HCT116 (cell line): Measurements from ENCODE around the gene NPIPB2. TPM values are rescaled to one million over a fixed set of nuclear protein-coding genes. Genes with fewer than 3 reads are reported as not detected.

Experiments used
- ATAC-seq: fragments of 200-7000 bp; cut with Tn5 transposase; 2 replicates; pipeline ENCODE4 v1.9.1; 2020; ENCODE audit warnings: mild to moderate bottlenecking, moderate library complexity
- BruUV-seq: library from RNA; stranded (reverse); fragments of 400-500 nt; replicated peaks from 2 replicates; lab custom pipeline; 2021; lab: Mats Ljungman, UMichigan
- CTCF ChIA-PET: fragments of 300-600 bp; sonication (Branson Sonifier 250); formaldehyde crosslinking; loops from one replicate; lab custom pipeline; 2021; ENCODE audit warnings: antibody characterized with exemption; lab: Charles Lee
- POLR2A ChIA-PET: fragments of 300-600, 350-600 bp; sonication (Branson Sonifier 250); formaldehyde crosslinking; loops from one replicate; lab custom pipeline; 2021; ENCODE audit warnings: antibody characterized with exemption; lab: Charles Lee
- RAD21 ChIA-PET, 2 experiments: fragments of 300-600 bp; sonication (Branson Sonifier 250); formaldehyde crosslinking; loops; one replicate each; lab custom pipeline; 2023; ENCODE audit warnings: low total read pairs in 2 of 2; ENCODE audit not compliant: uncharacterized antibody in 2 of 2, unreplicated experiment in 2 of 2, low non-redundant PET in 1 of 2; lab: Charles Lee
- DNase-seq: peaks from one replicate; pipeline ENCODE4 v3.0.0-alpha.2; 2010; ENCODE audit warnings: low read depth, low spot score
- H2AFZ ChIP-seq: fragments of 200-600 bp; shearing (Covaris generic), sonication (generic); 2 replicates; pipeline ENCODE4 v1.6.1; 2017; ENCODE audit warnings: low read depth, mixed run types, mixed read lengths, antibody characterized with exemption, low read length; ENCODE audit not compliant: poor library complexity, severe bottlenecking
- H3K27ac ChIP-seq: 2 replicates; pipeline ENCODE4 v1.5.1; 2012; ENCODE audit warnings: low read depth, low read length
- H3K27me3 ChIP-seq: fragments of 200-600 bp; sonication (generic); 2 replicates; pipeline ENCODE4 v1.6.1; 2016; ENCODE audit warnings: mixed run types, low read length, mixed read lengths; ENCODE audit not compliant: insufficient read depth
- H3K36me3 ChIP-seq, 2 experiments: fragments of 200-500 bp in 1 of 2; fragments of 200-600 bp in 1 of 2; sonication (Bioruptor generic) in 1 of 2; sonication (generic) in 1 of 2; 2 replicates each; pipeline versions ENCODE4 v1.5.1 to v1.6.1; 2014 to 2016; ENCODE audit warnings: low read length in 2 of 2, inconsistent platforms in 1 of 2, mixed read lengths in 1 of 2, mixed run types in 1 of 2; ENCODE audit not compliant: insufficient read depth in 2 of 2, control insufficient read depth in 1 of 2
- H3K4me1 ChIP-seq, 2 experiments: fragments of 200-600 bp in 1 of 2; sonication (generic) in 1 of 2; 2 replicates each; pipeline versions ENCODE4 v1.5.1 to v1.6.1; 2012 to 2017; ENCODE audit warnings: low read length in 2 of 2, inconsistent platforms in 1 of 2, mild to moderate bottlenecking in 1 of 2, mixed read lengths in 1 of 2, mixed run types in 1 of 2, moderate library complexity in 1 of 2; ENCODE audit not compliant: insufficient read depth in 2 of 2, control insufficient read depth in 1 of 2
- H3K4me2 ChIP-seq: fragments of 200-600 bp; sonication (generic); 2 replicates; pipeline ENCODE4 v1.6.1; 2017; ENCODE audit warnings: mixed run types, low read length, mixed read lengths
- H3K4me3 ChIP-seq, 2 experiments: fragments of 200-600 bp in 1 of 2; sonication (generic) in 1 of 2; replicated peaks in 1 of 2; 2 replicates each; pipeline ENCODE4 v1.5.1; 2011 to 2016; ENCODE audit warnings: low read length in 2 of 2, control low read depth in 1 of 2, low read depth in 1 of 2, mild to moderate bottlenecking in 1 of 2, mixed read lengths in 1 of 2, mixed run types in 1 of 2
- H3K79me2 ChIP-seq: fragments of 200-600 bp; sonication (generic); 2 replicates; pipeline ENCODE4 v1.6.1; 2017; ENCODE audit warnings: mild to moderate bottlenecking, mixed run types, low read length, moderate library complexity, mixed read lengths; ENCODE audit not compliant: insufficient read depth
- H3K9ac ChIP-seq: fragments of 200-600 bp; sonication (generic); 2 replicates; pipeline ENCODE4 v1.6.1; 2016; ENCODE audit warnings: low read length, mixed read lengths
- H3K9me2 ChIP-seq: fragments of 200-600 bp; sonication (generic), shearing (Covaris generic); 2 replicates; pipeline ENCODE4 v1.6.1; 2017; ENCODE audit warnings: mixed run types, mild to moderate bottlenecking, moderate library complexity; ENCODE audit not compliant: insufficient read depth
- H3K9me3 ChIP-seq, 2 experiments: fragments of 200-500 bp in 1 of 2; fragments of 200-600 bp in 1 of 2; sonication (Bioruptor generic) in 1 of 2; sonication (generic) in 1 of 2; 2 replicates each; pipeline ENCODE4 v1.6.1; 2014 to 2017; ENCODE audit warnings: low read length in 2 of 2, mixed read lengths in 2 of 2, inconsistent platforms in 1 of 2, low read depth in 1 of 2, mild to moderate bottlenecking in 1 of 2, mixed run types in 1 of 2, moderate library complexity in 1 of 2; ENCODE audit not compliant: control insufficient read depth in 1 of 2, insufficient read depth in 1 of 2
- H4K20me1 ChIP-seq: fragments of 200-600 bp; sonication (generic), shearing (Covaris generic); 2 replicates; pipeline ENCODE4 v1.6.1; 2017; ENCODE audit warnings: mixed run types, mild to moderate bottlenecking, moderate library complexity; ENCODE audit not compliant: insufficient read depth
- ATF3 ChIP-seq: IDR thresholded peaks from 2 replicates; pipeline ENCODE4 v1.6.1; 2012
- CBX3 ChIP-seq: IDR thresholded peaks from 2 replicates; pipeline ENCODE4 v1.6.1; 2012; ENCODE audit warnings: low read depth
- CEBPB ChIP-seq: IDR thresholded peaks from 2 replicates; pipeline ENCODE4 v1.6.1; 2012; ENCODE audit warnings: low read depth
- EGR1 ChIP-seq: IDR thresholded peaks from 2 replicates; pipeline ENCODE4 v1.6.1; 2012; ENCODE audit warnings: low read depth
- FOSL1 ChIP-seq: IDR thresholded peaks from 2 replicates; pipeline ENCODE4 v1.6.1; 2012; ENCODE audit warnings: low read depth
- JUND ChIP-seq: IDR thresholded peaks from 2 replicates; pipeline ENCODE4 v1.6.1; 2012
- POLR2A ChIP-seq: IDR thresholded peaks from 2 replicates; pipeline ENCODE4 v1.7.0; 2011; ENCODE audit warnings: borderline replicate concordance; ENCODE audit not compliant: insufficient read depth, insufficient read length; ENCODE audit errors: extremely low read depth
- POLR2AphosphoS5 ChIP-seq: IDR thresholded peaks from 2 replicates; pipeline ENCODE4 v1.6.1; 2011; ENCODE audit warnings: mild to moderate bottlenecking, low read depth, low read length, moderate library complexity
- RAD21 ChIP-seq: IDR thresholded peaks from 2 replicates; pipeline ENCODE4 v1.6.1; 2012; ENCODE audit warnings: low read depth, mild to moderate bottlenecking
- REST ChIP-seq: IDR thresholded peaks from 2 replicates; pipeline ENCODE4 v1.6.1; 2012; ENCODE audit warnings: low read depth
- SIN3A ChIP-seq: IDR thresholded peaks from 2 replicates; pipeline ENCODE4 v1.6.1; 2012; ENCODE audit warnings: low read depth
- SP1 ChIP-seq: IDR thresholded peaks from 2 replicates; pipeline ENCODE4 v1.6.1; 2012; ENCODE audit warnings: low read depth
- intact Hi-C: fragments of 100-400 bp; cut with micrococcal nuclease; formaldehyde crosslinking; loops from 2 replicates; pipeline ENCODE4 v1.10.0; 2022
- total RNA-seq: library from RNA; stranded (reverse); gene quantifications from one replicate; pipeline ENCODE4 v1.2.1, GENCODE V29; 2021; ENCODE audit not compliant: unreplicated experiment
- TF ChIP-seq, protein P1 (sequence below), 3 experiments: fragments of 200-600 bp in 1 of 3; sonication (generic) in 1 of 3; IDR thresholded peaks in 2 of 3; conservative IDR thresholded peaks in 1 of 3; 2 replicates each; pipeline ENCODE4 v1.5.1; 2012 to 2017; ENCODE audit warnings: low read depth in 2 of 3, low read length in 2 of 3, antibody characterized with exemption in 1 of 3, borderline replicate concordance in 1 of 3, control low read depth in 1 of 3, mild to moderate bottlenecking in 1 of 3, mixed read lengths in 1 of 3, mixed run types in 1 of 3, moderate library complexity in 1 of 3; ENCODE audit not compliant: insufficient read depth in 1 of 3
- TF ChIP-seq, protein P2 (sequence below): IDR thresholded peaks from 2 replicates; pipeline ENCODE4 v1.6.1; 2012

Gene NPIPB2
- total RNA-seq, 1 experiment from 2014 or later, result 10.7 TPM

DNA sequence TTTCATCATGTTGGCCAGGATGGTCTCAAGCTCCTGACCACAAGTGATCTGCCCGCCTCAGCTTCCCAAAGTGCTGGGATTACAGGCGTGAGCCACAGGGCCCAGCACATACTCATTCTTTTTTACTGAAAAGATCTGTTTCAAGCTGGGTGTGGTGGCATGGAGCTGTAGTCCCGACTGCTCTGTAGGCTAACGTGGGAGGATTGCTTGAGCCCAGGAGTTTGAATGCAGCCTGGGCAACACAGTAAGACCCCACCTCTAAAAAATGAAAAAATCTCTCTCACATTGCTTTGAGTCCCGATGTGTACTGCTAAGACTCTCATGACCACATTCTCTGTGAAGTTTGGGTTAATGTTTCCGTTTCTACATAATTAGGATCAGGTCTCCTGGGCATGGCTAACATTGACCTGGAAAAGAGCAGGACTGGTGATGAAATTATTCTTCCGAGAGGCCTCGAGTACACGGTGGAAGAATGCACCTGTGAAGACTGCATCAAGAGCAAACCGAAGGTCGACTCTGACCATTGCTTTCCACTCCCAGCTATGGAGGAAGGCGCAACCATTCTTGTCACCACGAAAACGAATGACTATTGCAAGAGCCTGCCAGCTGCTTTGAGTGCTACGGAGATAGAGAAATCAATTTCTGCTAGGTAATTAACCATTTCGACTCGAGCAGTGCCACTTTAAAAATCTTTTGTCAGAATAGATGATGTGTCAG lies 25.5 kb upstream of the NPIPB2 start:
- no peaks in the 10 kb centered on the region for H3K4me1 ChIP-seq
- intact Hi-C loops, result no loop called here
- no peak overlapping the region for H3K4me3 ChIP-seq
- no peaks in the 10 kb centered on the region for H3K36me3 ChIP-seq
- CTCF ChIA-PET, result interaction anchor here (0.6 kb wide), 1 partner anchor 1497 kb away, joined by 3 read pairs; no protein-coding TSS in a partner anchor
- H3K79me2 ChIP-seq, result no peaks in the 10 kb centered on the region
- DNase-seq, result no peak
- TF ChIP-seq POLR2A (no peak), REST (no peak), EGR1 (no peak), CBX3 (no peak), JUND (no peak), RAD21 (no peak), POLR2AphosphoS5 (no peak), SP1 (no peak), SIN3A (no peak), CEBPB (no peak), FOSL1 (no peak), ATF3 (no peak)
- TF ChIP-seq, protein P1, sequence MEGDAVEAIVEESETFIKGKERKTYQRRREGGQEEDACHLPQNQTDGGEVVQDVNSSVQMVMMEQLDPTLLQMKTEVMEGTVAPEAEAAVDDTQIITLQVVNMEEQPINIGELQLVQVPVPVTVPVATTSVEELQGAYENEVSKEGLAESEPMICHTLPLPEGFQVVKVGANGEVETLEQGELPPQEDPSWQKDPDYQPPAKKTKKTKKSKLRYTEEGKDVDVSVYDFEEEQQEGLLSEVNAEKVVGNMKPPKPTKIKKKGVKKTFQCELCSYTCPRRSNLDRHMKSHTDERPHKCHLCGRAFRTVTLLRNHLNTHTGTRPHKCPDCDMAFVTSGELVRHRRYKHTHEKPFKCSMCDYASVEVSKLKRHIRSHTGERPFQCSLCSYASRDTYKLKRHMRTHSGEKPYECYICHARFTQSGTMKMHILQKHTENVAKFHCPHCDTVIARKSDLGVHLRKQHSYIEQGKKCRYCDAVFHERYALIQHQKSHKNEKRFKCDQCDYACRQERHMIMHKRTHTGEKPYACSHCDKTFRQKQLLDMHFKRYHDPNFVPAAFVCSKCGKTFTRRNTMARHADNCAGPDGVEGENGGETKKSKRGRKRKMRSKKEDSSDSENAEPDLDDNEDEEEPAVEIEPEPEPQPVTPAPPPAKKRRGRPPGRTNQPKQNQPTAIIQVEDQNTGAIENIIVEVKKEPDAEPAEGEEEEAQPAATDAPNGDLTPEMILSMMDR (IDR thresholded peaks at IDR 0.05 in 2 of 3, conservative IDR thresholded peaks at IDR 0.05 in 1 of 3; ENCODE audit: borderline replicate concordance in 1 of 3, insufficient read depth in 1 of 3, low read depth in 2 of 3, low read length in 2 of 3), result no peak
- TF ChIP-seq, protein P2, sequence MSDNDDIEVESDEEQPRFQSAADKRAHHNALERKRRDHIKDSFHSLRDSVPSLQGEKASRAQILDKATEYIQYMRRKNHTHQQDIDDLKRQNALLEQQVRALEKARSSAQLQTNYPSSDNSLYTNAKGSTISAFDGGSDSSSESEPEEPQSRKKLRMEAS, result no peak
- no peak overlapping the region for H3K27ac ChIP-seq
- no TSS peak for BruUV-seq
- no peaks in the 10 kb centered on the region for H3K27me3 ChIP-seq
- no peak for ATAC-seq
- no peak overlapping the region for H2AFZ ChIP-seq
- RAD21 ChIA-PET, result no interaction called here
- H3K4me2 ChIP-seq, result no peak overlapping the region
- no peaks in the 10 kb centered on the region for H3K9me2 ChIP-seq
- no peak overlapping the region for H3K9ac ChIP-seq
- POLR2A ChIA-PET, result interaction anchor here (0.6 kb wide), 1 partner anchor 1387 kb away, joined by 4 read pairs; no protein-coding TSS in a partner anchor
- no peaks in the 10 kb centered on the region for H4K20me1 ChIP-seq
- H3K9me3 ChIP-seq, result no peaks in the 10 kb centered on the region
